DOHH2 (cell line): ENCODE measurements around the gene DOCK4.

Experiments used
- EZH2phosphoT487 ChIP-seq: fragments of 200-600 bp; sonication (generic); IDR thresholded peaks from 2 replicates; pipeline ENCODE4 v1.6.1; 2017; ENCODE audit warnings: borderline replicate concordance, mild to moderate bottlenecking, antibody characterized with exemption, low read length, moderate library complexity, mixed read lengths
- TF ChIP-seq, protein P1 (sequence below): fragments of 200-600 bp; sonication (generic); IDR thresholded peaks from one replicate; pipeline ENCODE4 v1.5.1; 2014; ENCODE audit warnings: antibody characterized with exemption, mild to moderate bottlenecking, low read depth, low read length; ENCODE audit not compliant: poor library complexity, severe bottlenecking

DNA sequence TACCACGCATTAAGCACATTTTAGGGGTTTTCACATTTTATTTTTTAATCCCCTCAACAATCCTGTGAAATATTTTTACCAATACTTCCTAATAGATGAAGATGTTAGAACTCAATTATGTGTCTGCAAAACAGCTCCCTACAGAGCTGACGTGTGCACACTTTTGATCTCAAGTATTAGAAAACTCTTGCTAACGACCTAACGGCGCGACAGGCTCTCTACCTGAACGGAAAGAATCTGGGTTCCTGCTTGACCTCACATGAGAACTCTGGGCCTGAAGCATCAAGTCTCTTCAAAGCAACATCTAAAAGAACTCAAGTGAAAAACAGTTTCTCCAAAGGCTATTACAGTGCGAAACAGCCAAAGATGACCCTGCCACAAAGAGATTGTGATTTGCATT lies 113.9 kb downstream of the DOCK4 start:
- TF ChIP-seq, protein P1, sequence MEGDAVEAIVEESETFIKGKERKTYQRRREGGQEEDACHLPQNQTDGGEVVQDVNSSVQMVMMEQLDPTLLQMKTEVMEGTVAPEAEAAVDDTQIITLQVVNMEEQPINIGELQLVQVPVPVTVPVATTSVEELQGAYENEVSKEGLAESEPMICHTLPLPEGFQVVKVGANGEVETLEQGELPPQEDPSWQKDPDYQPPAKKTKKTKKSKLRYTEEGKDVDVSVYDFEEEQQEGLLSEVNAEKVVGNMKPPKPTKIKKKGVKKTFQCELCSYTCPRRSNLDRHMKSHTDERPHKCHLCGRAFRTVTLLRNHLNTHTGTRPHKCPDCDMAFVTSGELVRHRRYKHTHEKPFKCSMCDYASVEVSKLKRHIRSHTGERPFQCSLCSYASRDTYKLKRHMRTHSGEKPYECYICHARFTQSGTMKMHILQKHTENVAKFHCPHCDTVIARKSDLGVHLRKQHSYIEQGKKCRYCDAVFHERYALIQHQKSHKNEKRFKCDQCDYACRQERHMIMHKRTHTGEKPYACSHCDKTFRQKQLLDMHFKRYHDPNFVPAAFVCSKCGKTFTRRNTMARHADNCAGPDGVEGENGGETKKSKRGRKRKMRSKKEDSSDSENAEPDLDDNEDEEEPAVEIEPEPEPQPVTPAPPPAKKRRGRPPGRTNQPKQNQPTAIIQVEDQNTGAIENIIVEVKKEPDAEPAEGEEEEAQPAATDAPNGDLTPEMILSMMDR = no peak
- no peak for TF ChIP-seq EZH2phosphoT487
